ENCODE measurements around the gene G0S2.

- TF ChIP-seq, protein P1, sequence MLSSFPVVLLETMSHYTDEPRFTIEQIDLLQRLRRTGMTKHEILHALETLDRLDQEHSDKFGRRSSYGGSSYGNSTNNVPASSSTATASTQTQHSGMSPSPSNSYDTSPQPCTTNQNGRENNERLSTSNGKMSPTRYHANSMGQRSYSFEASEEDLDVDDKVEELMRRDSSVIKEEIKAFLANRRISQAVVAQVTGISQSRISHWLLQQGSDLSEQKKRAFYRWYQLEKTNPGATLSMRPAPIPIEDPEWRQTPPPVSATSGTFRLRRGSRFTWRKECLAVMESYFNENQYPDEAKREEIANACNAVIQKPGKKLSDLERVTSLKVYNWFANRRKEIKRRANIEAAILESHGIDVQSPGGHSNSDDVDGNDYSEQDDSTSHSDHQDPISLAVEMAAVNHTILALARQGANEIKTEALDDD (IDR thresholded peaks at IDR 0.05) = no peak
- TF ChIP-seq MAX (CRISPR knock-in tag; IDR thresholded peaks at IDR 0.05) (peak; percentile 30; the same call in 1 of the 2 replicates), TAF1 (IDR thresholded peaks at IDR 0.05; ENCODE audit: control insufficient read depth, extremely low read depth, insufficient read depth, low read length, severe bottlenecking) (no peak), SETDB1 (IDR thresholded peaks at IDR 0.05; ENCODE audit: low read length) (no peak), TFAM (CRISPR knock-in tag; conservative IDR thresholded peaks at IDR 0.05) (no peak), ZNF408 (CRISPR knock-in tag; IDR thresholded peaks at IDR 0.05; ENCODE audit: low read depth) (no peak), YY1 (IDR thresholded peaks at IDR 0.05; ENCODE audit: borderline replicate concordance in 1 of 3, control insufficient read depth in 1 of 3, extremely low read depth in 1 of 3, insufficient read depth in 3 of 3, insufficient read length in 1 of 3, insufficient replicate concordance in 2 of 3, low read depth in 1 of 3, low read length in 2 of 3) (no peak), FOXA3 (CRISPR knock-in tag; conservative IDR thresholded peaks at IDR 0.05 in 1 of 2, IDR thresholded peaks at IDR 0.05 in 1 of 2) (no peak), RBM34 (IDR thresholded peaks at IDR 0.05; ENCODE audit: borderline replicate concordance, insufficient read depth, low read length) (no peak)
- TF ChIP-seq, protein P2, sequence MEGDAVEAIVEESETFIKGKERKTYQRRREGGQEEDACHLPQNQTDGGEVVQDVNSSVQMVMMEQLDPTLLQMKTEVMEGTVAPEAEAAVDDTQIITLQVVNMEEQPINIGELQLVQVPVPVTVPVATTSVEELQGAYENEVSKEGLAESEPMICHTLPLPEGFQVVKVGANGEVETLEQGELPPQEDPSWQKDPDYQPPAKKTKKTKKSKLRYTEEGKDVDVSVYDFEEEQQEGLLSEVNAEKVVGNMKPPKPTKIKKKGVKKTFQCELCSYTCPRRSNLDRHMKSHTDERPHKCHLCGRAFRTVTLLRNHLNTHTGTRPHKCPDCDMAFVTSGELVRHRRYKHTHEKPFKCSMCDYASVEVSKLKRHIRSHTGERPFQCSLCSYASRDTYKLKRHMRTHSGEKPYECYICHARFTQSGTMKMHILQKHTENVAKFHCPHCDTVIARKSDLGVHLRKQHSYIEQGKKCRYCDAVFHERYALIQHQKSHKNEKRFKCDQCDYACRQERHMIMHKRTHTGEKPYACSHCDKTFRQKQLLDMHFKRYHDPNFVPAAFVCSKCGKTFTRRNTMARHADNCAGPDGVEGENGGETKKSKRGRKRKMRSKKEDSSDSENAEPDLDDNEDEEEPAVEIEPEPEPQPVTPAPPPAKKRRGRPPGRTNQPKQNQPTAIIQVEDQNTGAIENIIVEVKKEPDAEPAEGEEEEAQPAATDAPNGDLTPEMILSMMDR (IDR thresholded peaks at IDR 0.05 in 2 of 3, conservative IDR thresholded peaks at IDR 0.05 in 1 of 3; ENCODE audit: insufficient read depth in 2 of 3, low read depth in 1 of 3, low read length in 3 of 3) = peak; percentile 35 to 61 (median 56)
Measured at GRCh38 chr1:209646558-209646957, 28.7 kb upstream of the G0S2 start.

Measured in K562 (cell line).